Neural progenitor cell (in vitro differentiated cells): ENCODE results near the gene PRR19.

Experiments used
- EZH2phosphoT487 ChIP-seq: fragments of 200-600 bp; sonication (generic); IDR thresholded peaks from 2 replicates; pipeline ENCODE4 v1.6.1; 2017; ENCODE audit warnings: antibody characterized with exemption
- TF ChIP-seq, protein P1 (sequence below): fragments of 200-600 bp; sonication (generic); IDR thresholded peaks from 2 replicates; pipeline ENCODE4 v1.5.1; 2017; ENCODE audit warnings: antibody characterized with exemption, mild to moderate bottlenecking

DNA sequence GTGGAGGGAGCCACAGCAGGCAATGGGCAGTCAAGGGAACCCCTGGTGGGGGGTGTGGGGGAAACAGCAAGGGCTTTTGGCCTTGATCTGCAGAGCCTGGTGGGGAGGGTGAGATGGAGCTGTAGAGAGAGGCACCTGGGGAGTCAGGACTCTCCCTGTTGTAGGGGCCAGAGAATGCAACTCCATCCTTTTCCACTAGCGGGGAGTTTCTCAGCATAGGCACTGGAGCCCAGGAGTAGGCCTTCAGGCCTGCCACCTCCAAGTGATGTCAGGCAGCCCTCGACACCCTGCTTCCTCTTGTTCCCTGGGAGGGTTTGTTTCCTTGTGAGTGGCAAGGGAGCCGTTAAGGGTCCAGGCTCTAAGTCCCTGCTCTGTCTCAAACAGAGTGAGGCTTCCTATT, 48.5 kb downstream of the PRR19 start:
- TF ChIP-seq, protein P1, sequence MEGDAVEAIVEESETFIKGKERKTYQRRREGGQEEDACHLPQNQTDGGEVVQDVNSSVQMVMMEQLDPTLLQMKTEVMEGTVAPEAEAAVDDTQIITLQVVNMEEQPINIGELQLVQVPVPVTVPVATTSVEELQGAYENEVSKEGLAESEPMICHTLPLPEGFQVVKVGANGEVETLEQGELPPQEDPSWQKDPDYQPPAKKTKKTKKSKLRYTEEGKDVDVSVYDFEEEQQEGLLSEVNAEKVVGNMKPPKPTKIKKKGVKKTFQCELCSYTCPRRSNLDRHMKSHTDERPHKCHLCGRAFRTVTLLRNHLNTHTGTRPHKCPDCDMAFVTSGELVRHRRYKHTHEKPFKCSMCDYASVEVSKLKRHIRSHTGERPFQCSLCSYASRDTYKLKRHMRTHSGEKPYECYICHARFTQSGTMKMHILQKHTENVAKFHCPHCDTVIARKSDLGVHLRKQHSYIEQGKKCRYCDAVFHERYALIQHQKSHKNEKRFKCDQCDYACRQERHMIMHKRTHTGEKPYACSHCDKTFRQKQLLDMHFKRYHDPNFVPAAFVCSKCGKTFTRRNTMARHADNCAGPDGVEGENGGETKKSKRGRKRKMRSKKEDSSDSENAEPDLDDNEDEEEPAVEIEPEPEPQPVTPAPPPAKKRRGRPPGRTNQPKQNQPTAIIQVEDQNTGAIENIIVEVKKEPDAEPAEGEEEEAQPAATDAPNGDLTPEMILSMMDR, result no peak
- TF ChIP-seq EZH2phosphoT487, result no peak
